Mesenchymal stem cell (in vitro differentiated cells and primary cell): ENCODE measurements around the gene LAIR1.

Experiments used
- DNase-seq: peaks from one replicate; pipeline ENCODE4 v3.0.0-alpha.2; 2013
- H2AFZ ChIP-seq: one replicate; pipeline ENCODE4 v1.6.1; 2013; ENCODE audit warnings: low read depth, mild to moderate bottlenecking, control low read depth, inconsistent platforms, low read length, moderate library complexity
- H2AK5ac ChIP-seq: 2 replicates; pipeline ENCODE4 v1.6.1; 2013; ENCODE audit warnings: low read length, moderate library complexity, mild to moderate bottlenecking, inconsistent platforms; ENCODE audit not compliant: severe bottlenecking
- H2BK120ac ChIP-seq: one replicate; pipeline ENCODE4 v1.6.1; 2013; ENCODE audit warnings: low read depth, mild to moderate bottlenecking, inconsistent platforms, low read length, moderate library complexity
- H2BK12ac ChIP-seq, 2 experiments: one replicate each; pipeline ENCODE4 v1.6.1; 2013; ENCODE audit warnings: inconsistent platforms in 2 of 2, low read length in 2 of 2, mild to moderate bottlenecking in 2 of 2, moderate library complexity in 2 of 2, control low read depth in 1 of 2
- H2BK15ac ChIP-seq: one replicate; pipeline ENCODE4 v1.6.1; 2013; ENCODE audit warnings: mild to moderate bottlenecking, low read depth, inconsistent platforms; ENCODE audit not compliant: poor library complexity, severe bottlenecking
- H2BK5ac ChIP-seq: 2 replicates; pipeline ENCODE4 v1.6.1; 2013; ENCODE audit warnings: low read depth, mild to moderate bottlenecking, low read length, control low read depth, inconsistent platforms; ENCODE audit not compliant: poor library complexity, severe bottlenecking
- H3K14ac ChIP-seq, 2 experiments: one replicate each; pipeline ENCODE4 v1.6.1; 2013; ENCODE audit warnings: inconsistent platforms in 2 of 2, low read length in 2 of 2, control low read depth in 1 of 2, mild to moderate bottlenecking in 1 of 2, moderate library complexity in 1 of 2
- H3K18ac ChIP-seq, 2 experiments: one replicate each; pipeline ENCODE4 v1.6.1; 2013; ENCODE audit warnings: inconsistent platforms in 2 of 2, low read length in 2 of 2, control low read depth in 1 of 2, low read depth in 1 of 2, mild to moderate bottlenecking in 1 of 2
- H3K23ac ChIP-seq, 2 experiments: one replicate each; pipeline ENCODE4 v1.6.1; 2013; ENCODE audit warnings: inconsistent platforms in 2 of 2, low read length in 2 of 2, mild to moderate bottlenecking in 2 of 2, moderate library complexity in 2 of 2, control low read depth in 1 of 2
- H3K27ac ChIP-seq: 2 replicates; pipeline ENCODE4 v1.5.1; 2013; ENCODE audit warnings: mild to moderate bottlenecking, moderate library complexity, low read length, control low read depth, inconsistent platforms; ENCODE audit not compliant: poor library complexity, severe bottlenecking
- H3K27me3 ChIP-seq, 2 experiments: 2 replicates each; pipeline versions ENCODE4 v1.6.1 to v1.7.0; 2013; ENCODE audit warnings: low read length in 2 of 2, mild to moderate bottlenecking in 2 of 2, moderate library complexity in 2 of 2, control low read depth in 1 of 2, inconsistent platforms in 1 of 2; ENCODE audit not compliant: control insufficient read depth in 1 of 2, insufficient read depth in 1 of 2
- H3K36me3 ChIP-seq, 2 experiments: 2 replicates each; pipeline versions ENCODE4 v1.6.1 to v1.7.0; 2013; ENCODE audit warnings: low read length in 2 of 2, control low read depth in 1 of 2, inconsistent platforms in 1 of 2, low read depth in 1 of 2, mild to moderate bottlenecking in 1 of 2; ENCODE audit not compliant: insufficient read depth in 2 of 2, control insufficient read depth in 1 of 2
- H3K4ac ChIP-seq, 2 experiments: one replicate each; pipeline ENCODE4 v1.6.1; 2013; ENCODE audit warnings: inconsistent platforms in 2 of 2, low read length in 2 of 2, mild to moderate bottlenecking in 2 of 2, moderate library complexity in 2 of 2, control low read depth in 1 of 2, low read depth in 1 of 2
- H3K4me1 ChIP-seq: 2 replicates; pipeline ENCODE4 v1.6.1; 2013; ENCODE audit warnings: low read depth, low read length, control low read depth; ENCODE audit not compliant: control insufficient read depth, insufficient read depth
- H3K4me2 ChIP-seq: 2 replicates; pipeline ENCODE4 v1.6.1; 2013; ENCODE audit warnings: low read length, mild to moderate bottlenecking, inconsistent platforms; ENCODE audit not compliant: poor library complexity, severe bottlenecking
- H3K4me3 ChIP-seq, 2 experiments: 2 replicates each; pipeline versions ENCODE4 v1.5.1 to v1.7.0; 2013; ENCODE audit warnings: low read length in 2 of 2, mild to moderate bottlenecking in 2 of 2, control low read depth in 1 of 2, low read depth in 1 of 2; ENCODE audit not compliant: insufficient read depth in 1 of 2
- H3K79me1 ChIP-seq: replicated peaks from 2 replicates; pipeline ENCODE4 v1.6.1; 2013; ENCODE audit warnings: mild to moderate bottlenecking, control low read depth, low read length, inconsistent platforms; ENCODE audit not compliant: poor library complexity, severe bottlenecking
- H3K9ac ChIP-seq: 2 replicates; pipeline ENCODE4 v1.7.0; 2013; ENCODE audit warnings: mild to moderate bottlenecking, low read length, moderate library complexity
- H3K9me3 ChIP-seq: 2 replicates; pipeline ENCODE4 v1.7.0; 2013; ENCODE audit warnings: mild to moderate bottlenecking, low read length; ENCODE audit not compliant: control insufficient read depth
- H4K8ac ChIP-seq: one replicate; pipeline ENCODE4 v1.6.1; 2013; ENCODE audit warnings: inconsistent platforms, mild to moderate bottlenecking, low read length, moderate library complexity
- H4K91ac ChIP-seq: one replicate; pipeline ENCODE4 v1.6.1; 2013; ENCODE audit warnings: mild to moderate bottlenecking, low read length, inconsistent platforms
- WGBS: methylation state at CpG from one replicate; pipeline ENCODE4 v1.1.7; 2013; ENCODE audit warnings: mixed read lengths; 5-methylcytosine and 5-hydroxymethylcytosine counted together

Gene LAIR1

DNA sequence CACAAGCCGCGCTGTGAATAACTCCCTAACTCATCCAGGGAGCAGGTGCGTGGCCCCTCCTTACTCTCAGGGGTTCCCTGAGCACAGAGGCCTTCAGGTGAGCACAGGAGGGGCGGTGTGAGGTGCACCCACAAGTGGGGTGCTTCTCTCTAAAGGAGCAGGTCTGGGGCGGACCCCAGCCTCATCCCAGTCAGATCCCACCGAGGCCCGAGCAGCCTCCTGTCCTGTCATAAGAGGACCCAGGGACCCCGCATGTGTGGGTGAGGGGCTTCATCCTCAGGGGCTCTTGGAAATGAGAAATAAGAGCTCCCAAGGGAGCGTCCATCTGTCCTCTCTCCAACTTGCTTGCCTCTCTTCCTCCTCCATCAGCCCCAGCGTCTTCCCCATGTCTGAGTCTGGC is 48.8 kb downstream of the LAIR1 start:
- no peak for DNase-seq
- no peak overlapping the region for H4K91ac ChIP-seq
- H3K4ac ChIP-seq = no peak overlapping the region
- H3K14ac ChIP-seq = no peak overlapping the region
- no peak overlapping the region for H2AFZ ChIP-seq
- no peak overlapping the region for H3K4me2 ChIP-seq
- H3K18ac ChIP-seq = no peak overlapping the region
- no peak overlapping the region for H3K23ac ChIP-seq
- H3K36me3 ChIP-seq = no peaks in the 10 kb centered on the region
- no peak overlapping the region for H2AK5ac ChIP-seq
- H2BK120ac ChIP-seq = no peak overlapping the region
- H4K8ac ChIP-seq = no peak overlapping the region
- no peak overlapping the region for H2BK12ac ChIP-seq
- no peak overlapping the region for H3K27ac ChIP-seq
- no peak overlapping the region for H2BK15ac ChIP-seq
- H3K4me1 ChIP-seq = no peaks in the 10 kb centered on the region
- no peaks in the 10 kb centered on the region for H3K79me1 ChIP-seq
- peaks cover 0 to 34% of the 10 kb centered on the region in 2 experiments for H3K27me3 ChIP-seq
- no peak overlapping the region for H2BK5ac ChIP-seq
- no peak overlapping the region for H3K4me3 ChIP-seq
- no peak overlapping the region for H3K9ac ChIP-seq
- WGBS = 73% methylated on average over 8 of the region's 10 CpGs
- H3K9me3 ChIP-seq = peaks cover 1% of the 10 kb centered on the region

DNA sequence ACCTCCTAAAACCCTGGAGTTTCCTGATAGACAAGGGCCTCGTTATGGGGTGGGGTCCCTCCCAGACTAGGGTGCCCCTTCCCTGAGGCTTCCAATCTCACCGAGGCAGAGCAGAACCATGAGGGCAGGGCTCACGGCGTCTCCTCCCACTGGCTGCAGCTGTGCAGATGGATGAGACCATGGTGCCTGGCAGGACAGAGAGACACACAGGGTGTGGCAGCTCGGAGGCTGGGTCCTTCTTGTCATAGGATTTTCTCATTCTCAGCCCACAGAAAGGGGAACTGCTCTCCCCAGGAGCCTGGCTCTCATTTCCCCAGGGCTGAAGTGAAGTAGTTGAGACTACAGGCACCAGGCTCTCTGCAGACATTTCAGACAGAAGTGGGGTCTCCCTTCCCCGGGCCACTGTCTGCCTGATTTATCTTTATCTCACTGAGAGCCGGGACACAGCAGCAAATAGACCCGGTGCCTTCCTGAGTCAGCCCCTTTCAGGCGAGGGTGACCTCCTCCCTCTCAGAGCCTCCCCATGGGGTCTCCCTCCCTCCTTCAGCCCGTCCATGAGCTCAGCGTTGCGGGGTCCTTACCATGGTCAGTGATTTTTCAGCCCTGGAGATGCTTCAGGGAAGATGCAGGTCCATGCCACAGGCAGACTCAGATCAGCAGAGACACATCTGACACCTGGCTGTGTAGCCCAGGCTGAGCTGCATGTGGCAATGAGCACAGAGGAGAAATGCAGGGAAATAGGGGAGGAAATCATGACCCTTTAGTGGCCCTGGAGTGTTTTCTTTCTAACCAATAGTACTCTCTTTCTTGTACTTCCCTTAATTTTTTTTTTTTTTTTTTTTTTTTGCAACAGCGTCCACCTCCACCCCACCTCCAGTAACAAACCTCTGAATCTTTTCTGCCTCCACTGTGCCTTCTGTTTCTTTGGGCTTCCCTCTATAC is 52.0 kb downstream of the LAIR1 start, which contains the start of gene LILRA5:
LILRA5 (minus strand) TSS at position 731 of the 942 bp plus-strand sequence; CDS start at position 584, 147 bp downstream.
- H3K36me3 ChIP-seq = no peaks in the 10 kb centered on the region
- no peak within 1 kb of the TSS for H3K23ac ChIP-seq
- 65% methylated on average over 12 of the region's 13 CpGs for WGBS
- no peak within 1 kb of the TSS for H3K4me2 ChIP-seq
- no peak within 1 kb of the TSS for H3K4ac ChIP-seq
- H3K9me3 ChIP-seq = no peaks in the 10 kb centered on the region
- no peak within 1 kb of the TSS for H2BK120ac ChIP-seq
- H3K79me1 ChIP-seq = no peaks in the 10 kb centered on the region
- no peak within 1 kb of the TSS for H3K9ac ChIP-seq
- no peak within 1 kb of the TSS for H3K27ac ChIP-seq
- H3K4me3 ChIP-seq = no peak within 1 kb of the TSS
- H2BK5ac ChIP-seq = no peak within 1 kb of the TSS
- H2BK12ac ChIP-seq = no peak within 1 kb of the TSS
- H4K8ac ChIP-seq = no peak within 1 kb of the TSS
- H3K27me3 ChIP-seq = peaks cover 0 to 29% of the 10 kb centered on the region in 2 experiments
- DNase-seq = no peak
- no peak within 1 kb of the TSS for H2AFZ ChIP-seq
- no peak within 1 kb of the TSS for H2BK15ac ChIP-seq
- H3K14ac ChIP-seq = no peak within 1 kb of the TSS
- H3K4me1 ChIP-seq = no peaks in the 10 kb centered on the region
- H3K18ac ChIP-seq = no peak within 1 kb of the TSS
- H2AK5ac ChIP-seq = no peak within 1 kb of the TSS
- no peak within 1 kb of the TSS for H4K91ac ChIP-seq

DNA sequence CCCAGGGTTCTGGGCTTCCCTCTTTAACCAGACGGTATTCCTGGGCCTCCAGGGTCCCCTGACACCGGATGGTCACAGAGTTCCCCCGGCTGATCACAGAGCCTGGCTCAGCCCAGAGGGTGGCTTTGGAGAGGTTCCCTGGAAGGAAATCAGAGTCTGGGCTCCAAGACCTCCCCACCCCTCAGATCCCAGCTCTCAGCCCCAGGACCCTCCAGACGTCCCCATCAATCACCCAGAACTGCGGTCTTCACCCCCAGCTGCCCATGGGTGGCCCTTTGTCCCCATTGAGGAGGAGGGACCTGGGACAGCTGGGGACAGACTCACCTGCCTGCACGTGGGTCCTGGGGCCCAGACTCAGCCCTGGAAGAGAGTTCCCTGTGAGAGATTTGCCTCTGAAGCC is 52.7 kb downstream of the LAIR1 start:
- no peaks in the 10 kb centered on the region for H3K4me1 ChIP-seq
- H3K27me3 ChIP-seq = peaks cover 0 to 26% of the 10 kb centered on the region in 2 experiments
- no peak overlapping the region for H2AK5ac ChIP-seq
- H2BK15ac ChIP-seq = no peak overlapping the region
- no peak overlapping the region for H4K8ac ChIP-seq
- no peak overlapping the region for H3K9ac ChIP-seq
- H3K27ac ChIP-seq = no peak overlapping the region
- no peak overlapping the region for H2BK5ac ChIP-seq
- no peaks in the 10 kb centered on the region for H3K36me3 ChIP-seq
- no peak overlapping the region for H3K4me3 ChIP-seq
- H4K91ac ChIP-seq = no peak overlapping the region
- H3K18ac ChIP-seq = no peak overlapping the region
- H3K4me2 ChIP-seq = no peak overlapping the region
- WGBS = 63% methylated on average over 6 of the region's 6 CpGs
- no peak overlapping the region for H2BK12ac ChIP-seq
- H2AFZ ChIP-seq = no peak overlapping the region
- no peak for DNase-seq
- H3K9me3 ChIP-seq = no peaks in the 10 kb centered on the region
- H3K14ac ChIP-seq = no peak overlapping the region
- no peak overlapping the region for H3K4ac ChIP-seq
- no peaks in the 10 kb centered on the region for H3K79me1 ChIP-seq
- no peak overlapping the region for H3K23ac ChIP-seq
- no peak overlapping the region for H2BK120ac ChIP-seq

DNA sequence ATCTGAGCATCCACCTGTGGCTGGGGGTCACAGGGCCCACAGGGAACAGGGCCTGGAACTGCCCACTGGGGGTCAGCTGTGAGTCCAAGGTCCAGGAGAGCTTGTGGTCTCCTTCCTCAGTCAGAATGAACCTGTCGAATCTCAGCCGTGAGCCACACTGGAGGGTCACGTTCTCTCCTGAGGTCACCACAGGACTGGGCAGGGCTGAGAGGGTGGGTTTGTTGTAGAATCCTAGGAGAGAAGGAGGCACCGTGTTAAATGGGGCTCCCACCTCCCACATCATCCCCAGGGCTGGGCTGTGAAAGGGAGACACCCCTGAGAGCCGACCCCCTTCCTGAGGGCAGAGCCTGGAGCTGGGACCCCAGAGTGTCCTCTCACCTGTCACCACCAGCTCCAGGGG is 53.2 kb downstream of the LAIR1 start:
- no peak overlapping the region for H3K9ac ChIP-seq
- H2BK120ac ChIP-seq = no peak overlapping the region
- no peaks in the 10 kb centered on the region for H3K79me1 ChIP-seq
- no peak overlapping the region for H2BK15ac ChIP-seq
- H3K4me1 ChIP-seq = no peaks in the 10 kb centered on the region
- no peak overlapping the region for H4K8ac ChIP-seq
- H3K9me3 ChIP-seq = no peaks in the 10 kb centered on the region
- H4K91ac ChIP-seq = no peak overlapping the region
- H3K18ac ChIP-seq = no peak overlapping the region
- no peak overlapping the region for H2AFZ ChIP-seq
- H3K14ac ChIP-seq = no peak overlapping the region
- no peak overlapping the region for H3K23ac ChIP-seq
- no peak overlapping the region for H3K4me2 ChIP-seq
- H3K27ac ChIP-seq = no peak overlapping the region
- no peak for DNase-seq
- no peak overlapping the region for H2AK5ac ChIP-seq
- H2BK12ac ChIP-seq = no peak overlapping the region
- peaks cover 0 to 26% of the 10 kb centered on the region in 2 experiments for H3K27me3 ChIP-seq
- H3K36me3 ChIP-seq = no peaks in the 10 kb centered on the region
- 80% methylated on average over 3 of the region's 5 CpGs for WGBS
- no peak overlapping the region for H3K4ac ChIP-seq
- H2BK5ac ChIP-seq = no peak overlapping the region
- no peak overlapping the region for H3K4me3 ChIP-seq
